ENCODE measurements around the gene B4GAT1.
"Not testable (repeated sequence)": the region's sequence is repeated elsewhere in the genome, so short reads cannot be mapped to it uniquely, and the experiment has no call there.

The B4GAT1 gene

DNA sequence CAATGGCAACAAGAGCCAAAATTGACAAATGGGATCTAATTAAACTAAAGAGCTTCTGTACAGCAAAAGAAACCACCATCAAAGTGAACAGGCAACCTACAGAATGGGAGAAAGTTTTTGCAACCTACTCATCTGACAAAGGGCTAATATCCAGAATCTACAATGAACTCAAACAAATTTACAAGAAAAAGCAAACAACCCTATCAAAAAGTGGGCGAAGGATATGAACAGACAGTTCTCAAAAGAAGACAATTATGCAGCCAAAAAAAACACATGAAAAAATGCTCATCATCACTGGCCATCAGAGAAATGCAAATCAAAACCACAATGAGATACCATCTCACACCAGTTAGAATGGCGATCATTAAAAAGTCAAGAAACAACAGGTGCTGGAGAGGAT, 27.1 kb downstream of the B4GAT1 start:
- not testable (repeated sequence) for DNase-seq

GRCh38 chr11:66318600-66318970, 28.8 kb downstream of the B4GAT1 start:
- no peak for DNase-seq

DNA sequence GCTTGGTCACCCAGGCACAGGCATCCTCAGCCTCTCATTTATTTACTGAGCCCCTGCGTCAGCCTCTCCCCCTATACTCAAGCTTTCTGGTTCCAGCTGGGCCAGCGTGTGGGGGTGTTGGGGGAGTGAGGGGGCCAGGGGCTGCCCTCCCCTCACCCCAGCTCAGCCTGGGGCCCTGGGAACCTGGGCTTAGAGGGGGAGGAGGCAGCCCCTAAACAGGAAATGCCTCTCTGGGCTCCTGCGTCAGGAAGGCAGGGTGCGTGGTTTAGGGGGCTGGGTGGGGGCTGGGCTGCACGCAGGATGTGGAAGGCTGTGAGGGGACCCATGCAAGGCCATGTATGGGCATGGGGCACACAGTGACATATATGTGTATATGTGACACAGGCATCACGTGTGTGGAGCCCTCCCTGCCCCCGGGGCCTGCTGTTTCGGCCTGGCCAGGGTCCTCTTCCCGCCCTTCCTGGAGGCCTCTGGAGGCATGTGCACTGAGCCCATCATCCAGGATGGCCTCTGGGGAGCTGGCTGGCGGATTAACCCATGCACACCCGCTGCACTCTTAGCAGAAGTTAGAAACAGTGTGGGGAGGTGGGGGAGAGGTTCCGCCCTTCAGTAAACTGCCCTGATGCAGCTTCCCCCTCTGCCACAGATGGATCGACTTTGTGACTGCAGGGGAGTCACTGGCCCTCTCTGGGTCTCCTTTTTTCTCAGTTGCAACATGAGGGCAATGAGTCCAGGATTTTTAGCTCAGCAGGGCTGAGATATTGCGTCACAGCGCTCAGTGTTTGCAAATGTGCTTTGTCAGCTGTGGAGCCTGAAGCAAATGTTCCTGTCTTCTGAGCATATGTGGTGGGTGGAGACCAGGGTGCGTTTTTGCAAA, 29.5 kb downstream of the B4GAT1 start:
- DNase-seq, result peak; percentile 84

- DNase-seq, result peak; percentile 59
Measured at GRCh38 chr11:66317322-66317722, 30.1 kb downstream of the B4GAT1 start.

DNA sequence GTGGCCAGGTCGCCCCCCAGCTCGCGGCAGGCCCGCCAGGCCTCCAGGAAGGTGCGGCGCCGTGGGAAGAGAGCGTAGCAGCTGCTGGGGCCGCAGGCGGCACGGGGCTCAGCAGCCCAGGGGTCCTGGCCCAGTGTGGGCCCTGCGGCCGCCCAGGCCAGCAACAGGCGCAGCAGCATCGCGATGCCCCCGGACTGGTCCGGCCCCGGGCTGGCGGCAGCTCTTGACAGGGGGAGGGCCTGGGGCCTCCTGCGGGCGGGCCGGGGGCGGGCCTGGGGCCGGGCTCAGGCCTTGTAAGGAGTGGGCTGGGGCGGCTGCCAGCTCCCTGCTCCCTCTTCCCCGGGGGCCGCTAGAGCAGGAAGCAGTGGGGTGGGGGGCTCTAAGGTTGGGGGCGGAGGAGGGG, 30.6 kb downstream of the B4GAT1 start, which contains the start of gene CD248:
TSS of gene CD248 (minus strand) at position 196 of the 403 bp plus-strand sequence. CDS start at position 179, 17 bp downstream.
- DNase-seq, result no peak

- no peak for DNase-seq
Measured at GRCh38 chr11:66315921-66316811, 31.3 kb downstream of the B4GAT1 start.

DNA sequence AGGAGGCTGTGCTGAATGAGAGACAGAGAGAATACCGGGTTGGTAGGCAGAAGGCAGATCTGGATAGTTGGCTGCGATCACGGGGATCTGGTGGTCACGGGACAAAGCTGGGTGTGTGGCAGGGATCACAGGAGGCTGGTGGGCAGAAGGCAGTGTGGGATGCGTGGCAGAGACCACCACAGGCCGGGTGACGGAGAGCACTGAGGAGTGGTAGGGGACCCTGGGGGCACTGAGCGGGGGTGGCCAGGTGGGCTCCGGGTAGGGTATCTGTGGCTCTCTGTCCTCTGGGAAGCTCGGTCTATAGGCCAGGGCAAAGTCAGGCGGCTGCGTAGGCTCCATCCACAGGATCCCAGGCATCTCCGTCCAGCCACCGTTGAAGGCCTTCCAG, 31.9 kb downstream of the B4GAT1 start:
- no peak for DNase-seq

- no peak for DNase-seq
Measured at GRCh38 chr11:66314561-66315497, 32.6 kb downstream of the B4GAT1 start.

DNA sequence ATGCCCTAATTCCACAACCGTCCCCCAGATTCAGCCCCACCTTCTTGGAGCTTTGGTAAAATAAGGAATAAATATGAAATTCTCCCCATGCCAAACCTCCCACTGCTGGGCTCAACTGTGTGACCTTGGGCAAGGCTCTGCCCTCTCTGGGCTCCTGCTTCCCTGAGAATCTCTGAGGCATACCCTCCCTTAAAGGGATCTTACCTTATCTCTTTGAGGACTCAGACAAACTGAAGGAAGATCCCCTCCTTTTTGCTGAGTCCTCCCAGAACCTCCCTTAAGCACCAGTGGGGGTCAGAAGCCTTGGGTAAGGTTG, 33.3 kb downstream of the B4GAT1 start:
- DNase-seq, result no peak

- no peak for DNase-seq
Measured at GRCh38 chr11:66313321-66314185, 33.9 kb downstream of the B4GAT1 start.

GRCh38 chr11:66312549-66313320, 34.7 kb downstream of the B4GAT1 start:
- DNase-seq, result peak; percentile 100

DNA sequence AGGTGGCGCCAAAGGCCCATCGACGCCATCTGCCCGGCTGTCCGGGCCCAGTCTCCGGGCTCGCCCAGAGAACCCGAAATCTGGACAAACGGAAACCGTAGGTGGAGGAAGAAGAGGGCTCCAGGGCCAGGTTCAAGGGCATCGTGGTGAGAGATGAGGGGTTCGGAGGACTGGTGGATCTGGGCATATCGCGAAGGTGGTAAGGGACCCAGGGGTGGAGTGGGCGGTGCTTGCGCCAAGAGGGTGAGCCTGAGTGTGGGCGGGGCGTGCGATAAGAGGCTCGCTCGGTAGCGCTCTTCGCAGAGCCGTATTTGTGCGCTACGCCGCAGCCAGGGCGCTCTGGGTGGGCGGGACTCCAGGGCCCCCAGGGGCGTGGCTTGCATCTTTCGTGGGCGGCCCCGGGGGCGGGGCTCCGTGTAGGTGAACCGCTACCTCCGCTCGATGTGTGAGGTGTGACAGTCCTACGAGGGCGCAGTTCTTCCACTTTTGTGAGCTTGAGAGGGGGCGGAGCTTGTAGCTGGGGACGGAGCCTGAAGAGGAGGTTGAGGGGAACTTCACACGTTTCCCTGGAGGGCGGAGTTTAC, 35.4 kb downstream of the B4GAT1 start:
- DNase-seq, result peak; percentile 99

DNA sequence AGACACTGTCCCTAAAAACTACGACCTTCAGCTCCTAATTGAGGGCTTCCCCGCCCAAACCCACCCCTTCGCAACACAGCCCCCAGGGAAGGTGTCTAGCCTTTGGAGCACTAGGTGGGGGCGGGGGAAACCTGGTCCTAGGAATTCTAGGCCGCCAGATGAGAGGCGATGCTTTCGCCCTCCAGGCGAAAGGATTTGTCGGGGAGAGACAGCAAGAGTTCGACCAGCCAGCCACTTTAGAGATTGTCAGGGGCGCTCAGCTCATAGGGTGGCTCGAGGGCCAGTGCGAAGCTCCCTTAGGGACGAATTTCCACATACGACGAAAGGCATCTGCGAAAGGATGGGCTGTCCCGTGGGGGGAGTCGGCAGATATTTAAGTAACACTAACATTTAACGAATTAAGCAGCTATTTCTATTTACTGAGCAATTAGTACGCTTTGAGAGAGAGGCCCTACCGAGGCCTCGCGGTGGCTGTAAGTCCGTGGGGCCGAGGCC, 35.9 kb downstream of the B4GAT1 start:
- no peak for DNase-seq

DNA sequence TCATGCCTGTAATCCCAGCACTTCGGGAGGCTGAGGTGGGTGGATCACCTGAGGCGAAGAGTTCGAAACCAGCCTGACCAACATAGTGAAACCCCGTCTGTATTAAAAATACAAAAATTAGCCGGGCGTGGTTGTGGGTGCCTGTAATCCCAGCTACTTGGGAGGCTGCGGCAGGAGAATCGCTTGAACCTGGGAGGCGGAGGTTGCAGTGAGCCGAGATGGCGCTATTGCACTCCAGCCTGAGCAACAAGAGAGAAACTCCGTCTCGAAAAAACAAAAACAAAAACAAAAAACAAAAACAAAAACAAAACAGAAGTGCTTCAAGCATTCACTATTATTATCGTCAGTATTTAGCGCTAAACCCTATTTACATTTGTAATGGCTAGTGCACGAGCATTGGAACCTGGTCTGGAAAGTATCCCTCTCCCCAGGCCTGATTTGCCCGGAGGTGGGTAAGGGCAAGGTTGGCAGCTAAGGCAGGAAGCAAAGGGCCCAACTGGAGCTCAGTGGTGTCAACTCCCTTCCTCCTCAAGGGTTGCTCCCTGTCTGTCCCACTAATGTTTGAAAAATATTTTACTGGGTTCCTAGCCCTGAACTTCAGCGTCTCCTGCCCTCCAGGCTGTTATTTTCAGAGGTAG, 36.5 kb downstream of the B4GAT1 start:
- not testable (repeated sequence) for DNase-seq

DNA sequence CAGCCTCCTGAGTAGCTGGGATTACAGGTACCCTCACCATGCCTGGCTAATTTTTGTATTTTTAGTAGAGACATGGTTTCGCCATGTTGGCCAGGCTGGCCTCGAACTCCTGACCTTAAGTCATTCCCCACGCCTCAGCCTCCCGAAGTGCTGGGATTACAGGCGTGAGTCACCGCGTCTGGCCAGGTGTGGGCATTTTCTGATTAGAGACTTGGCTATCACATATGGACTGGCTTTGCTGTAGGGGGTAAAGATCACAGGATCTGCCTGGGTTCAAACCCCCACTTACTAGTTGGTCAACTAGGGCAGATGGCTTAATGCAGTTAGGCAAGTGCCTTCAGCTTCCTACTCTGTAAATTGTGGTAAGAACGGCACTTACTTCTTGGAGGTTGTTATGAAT, 37.1 kb downstream of the B4GAT1 start:
- DNase-seq, result no peak

DNA sequence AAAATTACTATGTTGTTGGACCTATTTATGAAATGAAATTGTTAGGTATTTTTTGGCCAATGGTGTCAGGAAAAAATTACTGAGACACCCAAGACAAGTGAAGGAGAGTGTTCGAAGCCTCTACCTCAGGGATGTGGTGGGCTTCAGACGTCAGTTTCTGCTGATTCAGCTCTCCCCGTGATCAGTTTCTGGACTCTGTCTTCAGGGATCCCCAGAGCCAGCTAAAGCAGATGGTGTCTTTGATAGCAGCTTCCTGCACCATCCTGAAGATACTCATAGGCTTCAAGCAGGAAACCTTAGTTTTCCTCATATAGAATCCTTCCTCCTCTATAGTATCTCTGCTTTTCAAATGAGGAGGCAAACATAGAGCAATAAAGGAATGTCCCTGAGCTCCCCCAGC, 38.0 kb downstream of the B4GAT1 start:
- DNase-seq, result no peak

- no peak for DNase-seq
Measured at GRCh38 chr11:66302656-66303055, 44.8 kb downstream of the B4GAT1 start.

GRCh38 chr11:66299186-66299585, 48.2 kb downstream of the B4GAT1 start:
- no peak for DNase-seq

- DNase-seq, result no peak
Measured at GRCh38 chr11:66297610-66298009, 49.8 kb downstream of the B4GAT1 start.
